ENCODE measurements around the gene ACP3.
"Not testable (repeated sequence)": the region's sequence is repeated elsewhere in the genome, so short reads cannot be mapped to it uniquely, and the experiment has no call there.

The ACP3 gene

GRCh38 chr3:132368962-132369361, 51.8 kb downstream of the ACP3 start:
- no peak for DNase-seq

GRCh38 chr3:132376945-132377354, 59.7 kb downstream of the ACP3 start:
- not testable (repeated sequence) for DNase-seq

- DNase-seq = no peak
These were observed 61.0 kb downstream of the ACP3 start for GRCh38 chr3:132378048-132378762.

- peak; percentile 7 for DNase-seq
These were observed 61.6 kb downstream of the ACP3 start for GRCh38 chr3:132378846-132379245.

GRCh38 chr3:132380920-132381319, 63.7 kb downstream of the ACP3 start:
- no peak for DNase-seq

GRCh38 chr3:132381348-132381944, 64.2 kb downstream of the ACP3 start:
- DNase-seq = no peak

- no peak for DNase-seq
These were observed 65.1 kb downstream of the ACP3 start for GRCh38 chr3:132382267-132382666.

GRCh38 chr3:132382688-132383194, 65.5 kb downstream of the ACP3 start:
- no peak for DNase-seq

- no peak for DNase-seq
These were observed 69.1 kb downstream of the ACP3 start for GRCh38 chr3:132386259-132386658.

GRCh38 chr3:132392675-132393074, 75.5 kb downstream of the ACP3 start:
- not testable (repeated sequence) for DNase-seq

GRCh38 chr3:132394320-132394719, 77.1 kb downstream of the ACP3 start:
- DNase-seq = peak; percentile 20

GRCh38 chr3:132395126-132395525, 77.9 kb downstream of the ACP3 start:
- no peak for DNase-seq

- no peak for DNase-seq
These were observed 79.0 kb downstream of the ACP3 start for GRCh38 chr3:132396255-132396654.

GRCh38 chr3:132396776-132397175, 79.6 kb downstream of the ACP3 start:
- DNase-seq = not testable (repeated sequence)

- DNase-seq = peak; percentile 55
These were observed 82.1 kb downstream of the ACP3 start for GRCh38 chr3:132399054-132399929.

- no peak for DNase-seq
These were observed 84.0 kb downstream of the ACP3 start for GRCh38 chr3:132401255-132401654.

GRCh38 chr3:132404276-132404675, 87.1 kb downstream of the ACP3 start:
- no peak for DNase-seq

GRCh38 chr3:132405188-132405587, 88.0 kb downstream of the ACP3 start:
- no peak for DNase-seq

GRCh38 chr3:132405609-132406299, 88.5 kb downstream of the ACP3 start:
- DNase-seq = no peak

GRCh38 chr3:132406587-132406986, 89.4 kb downstream of the ACP3 start:
- DNase-seq = no peak

GRCh38 chr3:132407025-132407424, 89.8 kb downstream of the ACP3 start:
- no peak for DNase-seq

Data from NCI-H1105 (cell line).